K562 (cell line): Measurements from ENCODE around the gene CCDC196. TPM values are rescaled to one million over a fixed set of nuclear protein-coding genes. Genes with fewer than 3 reads are reported as not detected.
A peak's percentile ranks its signal among the peaks of the same experiment; 100 is the strongest.

ENCODE experiments used
- AFF1 ChIP-seq, 2 experiments: fragments of 450-650 bp; IDR thresholded peaks; 2 replicates each; pipeline ENCODE4 v1.6.1; 2018; ENCODE audit warnings: mild to moderate bottlenecking in 2 of 2, low read depth in 1 of 2; ENCODE audit not compliant: partially characterized antibody in 2 of 2
- CGGBP1 ChIP-seq: fragments of 250-450 bp; sonication (Bioruptor Pico); IDR thresholded peaks from 2 replicates; pipeline ENCODE4 v1.9.0; 2021; ENCODE audit warnings: mild to moderate bottlenecking
- CREB3 ChIP-seq: fragments of 450-650 bp; conservative IDR thresholded peaks from 2 replicates; pipeline ENCODE4 v1.6.1; 2016; ENCODE audit warnings: missing genetic modification characterization, low read depth, mild to moderate bottlenecking, missing compliant biosample characterization, moderate library complexity
- ELF4 ChIP-seq: fragments of 450-650 bp; formaldehyde crosslinking; IDR thresholded peaks from 2 replicates; pipeline ENCODE4 v1.4.0; 2022; ENCODE audit warnings: missing genetic modification characterization
- EWSR1 ChIP-seq: fragments of 450-650 bp; IDR thresholded peaks from 2 replicates; pipeline ENCODE4 v1.6.1; 2018; ENCODE audit warnings: borderline replicate concordance, mild to moderate bottlenecking, low read depth, moderate library complexity; ENCODE audit not compliant: partially characterized antibody
- MTF1 ChIP-seq: fragments of 250-450 bp; sonication (Bioruptor Pico); IDR thresholded peaks from 2 replicates; pipeline ENCODE4 v1.9.0; 2021; ENCODE audit warnings: moderate library complexity, mild to moderate bottlenecking, inconsistent platforms, borderline replicate concordance
- NBN ChIP-seq: fragments of 450-650 bp; IDR thresholded peaks from 2 replicates; pipeline ENCODE4 v1.6.1; 2016; ENCODE audit warnings: low read depth, mild to moderate bottlenecking
- NR3C1 ChIP-seq: sonication (generic); formaldehyde crosslinking; IDR thresholded peaks from 2 replicates; pipeline ENCODE4 v1.8.1; 2022; ENCODE audit warnings: missing genetic modification reagents
- PHF21A ChIP-seq: fragments of 450-650 bp; IDR thresholded peaks from 2 replicates; pipeline ENCODE4 v1.6.1; 2017; ENCODE audit warnings: low read depth, borderline replicate concordance
- RBM15 ChIP-seq: fragments of 200-400 bp; formaldehyde crosslinking; IDR thresholded peaks from 2 replicates; pipeline ENCODE4 v1.6.1; 2018; ENCODE audit warnings: mild to moderate bottlenecking, low read length, moderate library complexity; ENCODE audit not compliant: insufficient read depth
- SAFB ChIP-seq: fragments of 200-400 bp; formaldehyde crosslinking; IDR thresholded peaks from 2 replicates; pipeline ENCODE4 v1.6.1; 2017; ENCODE audit warnings: low read depth, low read length, borderline replicate concordance
- SNAPC5 ChIP-seq: fragments of 250-450 bp; sonication (Bioruptor Pico); IDR thresholded peaks from 2 replicates; pipeline ENCODE4 v1.8.0; 2021; ENCODE audit warnings: moderate library complexity, mild to moderate bottlenecking, inconsistent platforms
- SNIP1 ChIP-seq: fragments of 450-650 bp; IDR thresholded peaks from 2 replicates; pipeline ENCODE4 v1.7.1; 2017; ENCODE audit warnings: low read depth, mild to moderate bottlenecking
- SRSF9 ChIP-seq: fragments of 200-400 bp; formaldehyde crosslinking; IDR thresholded peaks from 2 replicates; pipeline ENCODE4 v1.6.1; 2017; ENCODE audit warnings: low read depth, low read length, borderline replicate concordance
- THRA ChIP-seq: fragments of 450-650 bp; IDR thresholded peaks from 2 replicates; pipeline ENCODE4 v1.6.1; 2017; ENCODE audit warnings: mild to moderate bottlenecking, moderate library complexity
- THRB ChIP-seq: fragments of 450-650 bp; formaldehyde crosslinking; conservative IDR thresholded peaks from 2 replicates; pipeline ENCODE4 v1.4.0; 2022; ENCODE audit warnings: mild to moderate bottlenecking, missing genetic modification characterization
- ZNF140 ChIP-seq: fragments of 250-450 bp; sonication (Bioruptor Pico); IDR thresholded peaks from 2 replicates; pipeline ENCODE4 v1.8.0; 2021; ENCODE audit warnings: moderate library complexity, mild to moderate bottlenecking, inconsistent platforms
- ZNF695 ChIP-seq: fragments of 450-650 bp; formaldehyde crosslinking; IDR thresholded peaks from 2 replicates; pipeline ENCODE4 v1.4.0; 2020; ENCODE audit warnings: mild to moderate bottlenecking, moderate library complexity
- ZZZ3 ChIP-seq: fragments of 450-650 bp; IDR thresholded peaks from 2 replicates; pipeline ENCODE4 v1.6.1; 2016; ENCODE audit warnings: antibody characterized with exemption, mild to moderate bottlenecking, moderate library complexity
- polyA plus RNA-seq, 8 experiments: library from polyadenylated mRNA; depleted of rRNA in 4 of 8; stranded (reverse) in 5 of 8; unstranded in 3 of 8; fragments of >200 nt; fragmentation: Nextera tagmentation in 2 of 8; fragmentation: Illumina TruSeq in 1 of 8; extraction: Ambion mirVana in 2 of 8; extraction: Trizol in 1 of 8; gene quantifications; 2 replicates each; pipeline versions ENCODE4 v1.2.1 to v1.2.3, GENCODE V29; 2011 to 2014; ENCODE audit warnings: inconsistent platforms in 1 of 8, missing spikeins in 1 of 8
- total RNA-seq, 7 experiments: library from RNA; depleted of rRNA in 6 of 7; stranded (reverse); fragments of >200 nt in 6 of 7; fragmentation: Illumina TruSeq in 2 of 7; extraction: Trizol in 2 of 7; gene quantifications; 2 replicates each; pipeline versions ENCODE4 v1.2.1 to v1.2.3, GENCODE V29; 2011 to 2021; ENCODE audit warnings: low replicate concordance in 1 of 7

CCDC196 gene
- total and polyA plus RNA-seq, 9 of the 15 experiments (the other 6 are each of a cell fraction or from before 2014, with no cell fraction given), result not detected

GRCh38 chr14:66507722-66508546, 21.8 kb downstream of the CCDC196 start, which contains the start of gene GPHN (continued):
- no peak for TF ChIP-seq MTF1 (CRISPR knock-in tag)
- TF ChIP-seq SNIP1, result no peak
- no peak for TF ChIP-seq NBN
- no peak for TF ChIP-seq THRB (CRISPR knock-in tag)
- no peak for TF ChIP-seq ZNF695 (CRISPR knock-in tag)
- no peak for TF ChIP-seq RBM15
- TF ChIP-seq ELF4 (CRISPR knock-in tag), result no peak
- TF ChIP-seq SRSF9, result no peak
- TF ChIP-seq ZNF140 (CRISPR knock-in tag), result no peak
- TF ChIP-seq THRA, result no peak
- TF ChIP-seq NR3C1 (CRISPR knock-in tag), result no peak
- no peak; the same call in 1 of the 2 replicates for TF ChIP-seq PHF21A
- TF ChIP-seq SNAPC5 (CRISPR knock-in tag), result no peak
- no peak for TF ChIP-seq CREB3
- no peak for TF ChIP-seq EWSR1
- TF ChIP-seq CGGBP1 (CRISPR knock-in tag), result no peak
- TF ChIP-seq SAFB, result peak; percentile 19; the same call in 1 of the 2 replicates
- TF ChIP-seq ZZZ3, result no peak
- TF ChIP-seq AFF1 (IDR thresholded peaks at IDR 0.05; ENCODE audit: low read depth in 1 of 2, partially characterized antibody in 2 of 2), result no peak
